ENCODE measurements around the gene LDLRAD4.
"Not testable (repeated sequence)": the region's sequence is repeated elsewhere in the genome, so short reads cannot be mapped to it uniquely, and the experiment has no call there.

LDLRAD4 gene

GRCh38 chr18:13336841-13337240 lies 118.3 kb downstream of the LDLRAD4 start:
- no peak for DNase-seq (ENCODE audit: low read depth in 2 of 2)

GRCh38 chr18:13337369-13337768 lies 118.8 kb downstream of the LDLRAD4 start:
- DNase-seq (ENCODE audit: low read depth in 2 of 2) = no peak

GRCh38 chr18:13338318-13338717 lies 119.8 kb downstream of the LDLRAD4 start:
- no peak for DNase-seq (ENCODE audit: low read depth in 2 of 2)

GRCh38 chr18:13339653-13340052 lies 121.1 kb downstream of the LDLRAD4 start:
- DNase-seq (ENCODE audit: low read depth in 2 of 2) = no peak

GRCh38 chr18:13346449-13346848 lies 127.9 kb downstream of the LDLRAD4 start:
- DNase-seq (ENCODE audit: low read depth in 2 of 2) = not testable (repeated sequence)

GRCh38 chr18:13353084-13353823 lies 134.7 kb downstream of the LDLRAD4 start:
- DNase-seq (ENCODE audit: low read depth in 2 of 2) = no peak

- DNase-seq (ENCODE audit: low read depth in 2 of 2) = no peak
These were observed 135.8 kb downstream of the LDLRAD4 start for GRCh38 chr18:13354402-13354801.

- DNase-seq (ENCODE audit: low read depth in 2 of 2) = no peak
These were observed 137.5 kb downstream of the LDLRAD4 start for GRCh38 chr18:13356032-13356431.

GRCh38 chr18:13357289-13357688 lies 138.7 kb downstream of the LDLRAD4 start:
- no peak for DNase-seq (ENCODE audit: low read depth in 2 of 2)

GRCh38 chr18:13359210-13359609 lies 140.7 kb downstream of the LDLRAD4 start:
- no peak for DNase-seq (ENCODE audit: low read depth in 2 of 2)

GRCh38 chr18:13361431-13361830 lies 142.9 kb downstream of the LDLRAD4 start:
- no peak for DNase-seq (ENCODE audit: low read depth in 2 of 2)

- no peak for DNase-seq (ENCODE audit: low read depth in 2 of 2)
These were observed 143.5 kb downstream of the LDLRAD4 start for GRCh38 chr18:13362051-13362450.

GRCh38 chr18:13362607-13363006 lies 144.0 kb downstream of the LDLRAD4 start:
- no peak for DNase-seq (ENCODE audit: low read depth in 2 of 2)

GRCh38 chr18:13363359-13363758 lies 144.8 kb downstream of the LDLRAD4 start:
- no peak for DNase-seq (ENCODE audit: low read depth in 2 of 2)

- DNase-seq (ENCODE audit: low read depth in 2 of 2) = no peak
These were observed 146.2 kb downstream of the LDLRAD4 start for GRCh38 chr18:13364721-13365205.

GRCh38 chr18:13366131-13366530 lies 147.6 kb downstream of the LDLRAD4 start:
- DNase-seq (ENCODE audit: low read depth in 2 of 2) = no peak

- DNase-seq (ENCODE audit: low read depth in 2 of 2) = no peak
These were observed 148.0 kb downstream of the LDLRAD4 start for GRCh38 chr18:13366541-13366940.

GRCh38 chr18:13366962-13367892 lies 148.7 kb downstream of the LDLRAD4 start:
- no peak for DNase-seq (ENCODE audit: low read depth in 2 of 2)

- DNase-seq (ENCODE audit: low read depth in 2 of 2) = no peak
These were observed 149.7 kb downstream of the LDLRAD4 start for GRCh38 chr18:13368080-13368813.

GRCh38 chr18:13369353-13369752 lies 150.8 kb downstream of the LDLRAD4 start:
- no peak for DNase-seq (ENCODE audit: low read depth in 2 of 2)

GRCh38 chr18:13369756-13370510 lies 151.4 kb downstream of the LDLRAD4 start:
- no peak for DNase-seq (ENCODE audit: low read depth in 2 of 2)

Data from activated CD4-positive, alpha-beta T cell treated with anti-CD3 and anti-CD28 coated beads for 24 hours (primary cell).